ENCODE measurements around the gene PCGF2.

PCGF2 gene

GRCh38 chr17:38697061-38697820, 50.9 kb downstream of the PCGF2 start:
- TF ChIP-seq, protein P1, sequence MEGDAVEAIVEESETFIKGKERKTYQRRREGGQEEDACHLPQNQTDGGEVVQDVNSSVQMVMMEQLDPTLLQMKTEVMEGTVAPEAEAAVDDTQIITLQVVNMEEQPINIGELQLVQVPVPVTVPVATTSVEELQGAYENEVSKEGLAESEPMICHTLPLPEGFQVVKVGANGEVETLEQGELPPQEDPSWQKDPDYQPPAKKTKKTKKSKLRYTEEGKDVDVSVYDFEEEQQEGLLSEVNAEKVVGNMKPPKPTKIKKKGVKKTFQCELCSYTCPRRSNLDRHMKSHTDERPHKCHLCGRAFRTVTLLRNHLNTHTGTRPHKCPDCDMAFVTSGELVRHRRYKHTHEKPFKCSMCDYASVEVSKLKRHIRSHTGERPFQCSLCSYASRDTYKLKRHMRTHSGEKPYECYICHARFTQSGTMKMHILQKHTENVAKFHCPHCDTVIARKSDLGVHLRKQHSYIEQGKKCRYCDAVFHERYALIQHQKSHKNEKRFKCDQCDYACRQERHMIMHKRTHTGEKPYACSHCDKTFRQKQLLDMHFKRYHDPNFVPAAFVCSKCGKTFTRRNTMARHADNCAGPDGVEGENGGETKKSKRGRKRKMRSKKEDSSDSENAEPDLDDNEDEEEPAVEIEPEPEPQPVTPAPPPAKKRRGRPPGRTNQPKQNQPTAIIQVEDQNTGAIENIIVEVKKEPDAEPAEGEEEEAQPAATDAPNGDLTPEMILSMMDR (IDR thresholded peaks at IDR 0.05; ENCODE audit: insufficient read depth, missing control alignments) = no peak
- no peak for FAIRE-seq
- DNase-seq (ENCODE audit: insufficient read length, low spot score) = no peak

DNA sequence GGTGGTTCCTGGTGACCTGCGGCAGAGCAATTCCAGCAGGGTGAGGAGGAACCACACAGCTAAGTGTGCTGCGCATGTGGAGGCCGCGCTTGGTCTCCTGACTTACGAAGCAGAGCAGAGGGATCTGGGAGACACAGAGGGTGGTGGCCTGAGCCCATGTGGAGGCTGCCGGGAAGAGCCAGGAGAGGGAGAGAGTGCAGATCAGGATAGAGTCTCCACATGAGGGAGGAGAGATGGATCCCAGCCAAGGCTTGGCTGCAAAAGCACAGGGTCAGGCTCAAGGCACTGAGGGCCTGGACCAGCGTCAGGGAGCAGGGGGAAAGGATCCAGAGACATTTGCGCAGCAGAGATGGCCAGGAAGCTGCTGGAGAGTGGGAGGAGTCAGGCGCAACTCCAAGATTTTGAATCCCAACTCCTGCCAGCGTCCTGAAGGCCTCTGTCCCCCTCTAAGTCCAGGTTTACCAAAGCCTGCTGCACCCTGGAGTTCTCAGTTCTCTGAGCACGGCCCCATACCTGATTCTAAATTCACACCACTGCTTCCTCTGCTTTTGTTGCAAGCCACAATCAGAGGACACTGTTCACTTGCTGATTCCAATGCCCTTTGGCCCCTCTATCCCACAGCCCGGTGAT, 54.3 kb downstream of the PCGF2 start:
- no peak for FAIRE-seq
- TF ChIP-seq, protein P1 (IDR thresholded peaks at IDR 0.05; ENCODE audit: insufficient read depth, missing control alignments) = no peak
- DNase-seq (ENCODE audit: insufficient read length, low spot score) = no peak

DNA sequence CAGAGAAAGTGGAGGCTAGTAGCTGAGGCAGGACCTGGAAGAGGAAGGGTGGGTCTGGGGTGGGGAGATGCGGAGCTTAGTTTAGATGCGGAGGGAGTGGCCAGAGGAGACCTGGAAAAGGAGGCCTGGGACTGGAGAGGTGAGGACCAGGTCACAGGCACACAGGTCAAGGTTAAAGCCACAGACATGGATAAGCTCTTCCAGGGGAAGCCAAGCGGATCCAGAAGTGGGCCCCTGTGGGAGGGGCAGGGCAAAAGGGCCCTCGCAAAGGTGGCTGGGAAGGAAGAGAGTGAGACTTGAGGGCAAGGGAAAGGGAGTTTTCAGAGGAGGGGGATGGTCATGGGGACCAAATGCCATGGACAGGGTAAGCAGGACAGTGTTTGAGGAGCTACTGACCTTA, 57.0 kb downstream of the PCGF2 start:
- FAIRE-seq = no peak
- TF ChIP-seq, protein P1 (IDR thresholded peaks at IDR 0.05; ENCODE audit: insufficient read depth, missing control alignments) = no peak
- DNase-seq (ENCODE audit: insufficient read length, low spot score) = no peak

- no peak for DNase-seq (ENCODE audit: insufficient read length, low spot score)
- FAIRE-seq = no peak
- TF ChIP-seq, protein P1 (IDR thresholded peaks at IDR 0.05; ENCODE audit: insufficient read depth, missing control alignments) = no peak
Observed at GRCh38 chr17:38690386-38690785, 57.8 kb downstream of the PCGF2 start.

GRCh38 chr17:38687286-38687685, 60.9 kb downstream of the PCGF2 start:
- TF ChIP-seq, protein P1 (IDR thresholded peaks at IDR 0.05; ENCODE audit: insufficient read depth, missing control alignments) = no peak
- DNase-seq (ENCODE audit: insufficient read length, low spot score) = no peak
- FAIRE-seq = no peak

DNA sequence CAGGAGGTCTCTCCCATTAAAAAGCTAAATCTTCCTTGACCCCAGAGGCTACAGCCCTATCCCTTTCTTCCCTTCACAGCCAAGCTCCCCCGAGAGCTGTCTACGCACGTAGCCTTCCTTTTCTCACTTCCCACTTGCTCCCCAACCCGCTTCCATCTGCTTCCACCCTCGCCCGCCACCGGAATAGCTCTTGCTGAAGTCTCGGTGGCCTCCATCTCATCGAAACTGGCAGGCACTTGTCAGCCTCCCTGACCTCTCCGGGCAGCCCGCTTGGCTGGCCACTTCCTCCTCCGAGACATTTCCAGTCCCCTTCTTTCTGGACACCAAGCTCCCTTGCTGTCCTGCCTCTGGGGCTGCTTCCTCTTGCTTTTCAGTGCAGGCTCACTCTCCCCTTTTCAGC, 62.6 kb downstream of the PCGF2 start:
- DNase-seq (ENCODE audit: insufficient read length, low spot score) (no peak), FAIRE-seq (no peak)
- TF ChIP-seq, protein P1 (IDR thresholded peaks at IDR 0.05; ENCODE audit: insufficient read depth, missing control alignments) = no peak

All from D721Med (cell line).